ENCODE measurements around the gene LRRC8A. TPM values are rescaled to one million over a fixed set of nuclear protein-coding genes. Genes with fewer than 3 reads are reported as not detected.

The LRRC8A gene
- total and polyA plus RNA-seq, 4 donors, result 14.3 to 100 (median 52.6) TPM

DNA sequence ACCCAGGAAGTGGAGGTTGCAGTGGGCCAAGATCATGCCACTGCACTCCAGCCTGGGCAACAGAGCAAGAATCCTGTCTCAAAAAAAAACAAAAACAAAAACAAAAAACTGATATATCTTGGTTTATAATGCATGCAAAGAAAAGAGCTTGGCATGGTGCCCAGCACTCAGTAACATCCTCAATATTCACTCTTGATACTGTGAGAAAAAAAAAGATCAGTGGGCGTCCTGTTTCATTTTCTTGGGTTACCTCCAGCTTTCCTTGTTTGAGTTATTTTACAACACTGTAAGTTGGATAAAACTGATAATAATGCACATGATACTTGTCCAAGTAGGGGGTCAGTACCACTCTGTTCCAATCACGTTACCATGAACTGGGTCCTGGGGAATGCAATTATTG lies 46.7 kb downstream of the LRRC8A start:
- H3K4me1 ChIP-seq (ENCODE audit: control insufficient read depth in 1 of 2, insufficient read depth in 2 of 2, low read length in 2 of 2), result no peaks in the 10 kb centered on the region
- H3K4me3 ChIP-seq (ENCODE audit: low read length in 2 of 2), result no peak overlapping the region
- no peaks in the 10 kb centered on the region for H3K27me3 ChIP-seq (ENCODE audit: control insufficient read depth in 1 of 2, insufficient read depth in 2 of 2, low read length in 1 of 2)
- H3K27ac ChIP-seq (ENCODE audit: low read depth in 1 of 2, low read length in 2 of 2), result no peak overlapping the region
- H3K9me3 ChIP-seq (ENCODE audit: control insufficient read depth, low read length), result no peaks in the 10 kb centered on the region
- WGBS, 2 donors, result 84 to 86% methylated on average over 2 of the region's 2 CpGs
- ATAC-seq (ENCODE audit: low FRiP score) (no peak), DNase-seq (no peak)
- H3K36me3 ChIP-seq (ENCODE audit: control insufficient read depth in 1 of 2, insufficient read depth in 2 of 2, low read length in 1 of 2), result no peaks in the 10 kb centered on the region
- intact Hi-C loops (cut with DNase I), result loop anchor here (1.0 to 5.0 kb wide), 2 partner anchors 65 to 66 kb away; no protein-coding TSS in a partner anchor

DNA sequence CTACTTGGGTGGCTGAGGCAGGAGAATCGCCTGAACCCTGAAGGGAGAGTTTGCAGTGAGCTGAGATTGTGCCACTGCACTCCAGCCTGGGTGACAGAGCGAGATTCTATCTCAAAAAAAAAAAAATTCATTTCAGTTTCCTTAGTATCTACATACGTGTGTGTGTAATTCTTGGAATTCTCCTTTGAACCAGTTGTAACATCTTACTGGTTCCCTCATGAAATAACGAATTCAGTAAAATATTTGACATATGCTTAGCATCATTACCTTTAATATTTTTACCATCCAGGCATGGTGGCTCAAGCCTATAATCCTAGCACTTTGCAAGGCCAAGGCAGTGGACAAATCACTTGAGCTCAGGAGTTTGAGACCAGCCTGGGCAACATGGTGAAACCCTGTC lies 47.6 kb downstream of the LRRC8A start:
- Histone ChIP-seq H3K36me3 (ENCODE audit: control insufficient read depth in 1 of 2, insufficient read depth in 2 of 2, low read length in 1 of 2) (no peaks in the 10 kb centered on the region), H3K9me3 (ENCODE audit: control insufficient read depth, low read length) (no peaks in the 10 kb centered on the region), H3K27ac (ENCODE audit: low read depth in 1 of 2, low read length in 2 of 2) (no peak overlapping the region), H3K4me3 (ENCODE audit: low read length in 2 of 2) (no peak overlapping the region), H3K27me3 (ENCODE audit: control insufficient read depth in 1 of 2, insufficient read depth in 2 of 2, low read length in 1 of 2) (no peaks in the 10 kb centered on the region), H3K4me1 (ENCODE audit: control insufficient read depth in 1 of 2, insufficient read depth in 2 of 2, low read length in 2 of 2) (no peaks in the 10 kb centered on the region)
- intact Hi-C loops (cut with DNase I), result loop anchor here in 1 of 2 donors (5.0 kb wide), 1 partner anchor 67 kb away; no protein-coding TSS in a partner anchor
- ATAC-seq (ENCODE audit: low FRiP score) (no peak), DNase-seq (no peak)
- 85 to 92% methylated on average over 4 of the region's 4 CpGs for WGBS, 2 donors

DNA sequence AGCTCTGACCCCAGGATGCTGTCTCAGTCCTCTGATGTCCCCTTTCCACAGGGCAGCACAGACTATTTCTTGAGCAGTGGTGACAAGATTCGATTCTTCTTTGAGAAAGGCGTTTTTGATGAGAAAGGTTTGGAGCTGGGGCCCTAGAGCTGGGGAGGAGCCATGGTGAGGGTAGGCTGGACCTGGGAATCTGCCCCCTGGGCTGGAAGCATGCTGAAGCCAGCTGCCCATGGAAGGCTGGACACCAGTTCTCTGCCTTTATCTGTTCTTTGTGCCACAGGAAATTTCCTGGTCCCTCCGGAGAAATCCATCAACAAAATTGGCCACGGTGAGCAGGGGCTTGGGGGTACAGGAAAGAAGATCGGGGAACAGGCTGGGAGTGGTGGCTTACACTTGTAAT lies 51.8 kb downstream of the LRRC8A start:
- no peaks in the 10 kb centered on the region for H3K9me3 ChIP-seq (ENCODE audit: control insufficient read depth, low read length)
- no peak overlapping the region for H3K27ac ChIP-seq (ENCODE audit: low read depth in 1 of 2, low read length in 2 of 2)
- intact Hi-C loops (cut with DNase I), result no loop called here
- WGBS, 2 donors, result 82 to 89% methylated on average over 5 of the region's 5 CpGs
- no peaks in the 10 kb centered on the region for H3K27me3 ChIP-seq (ENCODE audit: control insufficient read depth in 1 of 2, insufficient read depth in 2 of 2, low read length in 1 of 2)
- H3K36me3 ChIP-seq (ENCODE audit: control insufficient read depth in 1 of 2, insufficient read depth in 2 of 2, low read length in 1 of 2), result no peaks in the 10 kb centered on the region
- H3K4me3 ChIP-seq (ENCODE audit: low read length in 2 of 2), result no peak overlapping the region
- no peaks in the 10 kb centered on the region for H3K4me1 ChIP-seq (ENCODE audit: control insufficient read depth in 1 of 2, insufficient read depth in 2 of 2, low read length in 2 of 2)
- ATAC-seq (ENCODE audit: low FRiP score) (no peak), DNase-seq (peak; percentile 7 to 9)

DNA sequence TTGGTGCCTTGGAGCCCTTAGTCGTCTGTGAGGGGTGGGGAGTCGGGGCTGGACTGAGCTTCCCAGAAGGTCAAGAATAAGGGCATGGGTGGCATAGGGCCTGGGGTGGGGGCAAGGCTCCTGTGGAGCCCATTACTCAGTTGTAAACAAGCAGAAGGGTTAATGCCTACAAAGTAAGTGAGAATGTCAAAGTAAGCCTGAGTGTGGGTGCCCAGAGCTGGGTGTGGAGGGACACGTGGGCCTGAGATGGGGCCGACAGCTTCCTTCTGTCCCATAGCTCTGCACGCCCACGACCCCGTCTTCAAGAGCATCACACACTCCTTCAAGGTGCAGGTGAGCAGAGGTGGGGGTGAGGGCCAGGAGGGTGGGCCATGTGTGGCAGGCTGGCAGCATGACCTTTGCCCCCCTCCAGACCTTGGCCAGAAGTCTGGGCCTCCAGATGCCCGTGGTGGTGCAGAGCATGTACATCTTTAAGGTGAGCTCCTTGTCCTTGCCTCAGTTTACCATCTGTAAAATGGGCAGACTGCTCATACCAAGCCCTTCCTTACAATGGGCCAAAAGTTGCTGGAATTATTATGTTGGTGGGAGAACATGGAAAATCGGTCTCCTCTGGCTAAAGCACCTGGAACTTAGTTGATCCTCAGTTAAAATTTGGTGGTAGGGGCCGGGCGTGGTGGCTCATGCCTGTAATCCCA lies 54.4 kb downstream of the LRRC8A start:
- no peaks in the 10 kb centered on the region for H3K4me1 ChIP-seq (ENCODE audit: control insufficient read depth in 1 of 2, insufficient read depth in 2 of 2, low read length in 2 of 2)
- no peaks in the 10 kb centered on the region for H3K27me3 ChIP-seq (ENCODE audit: control insufficient read depth in 1 of 2, insufficient read depth in 2 of 2, low read length in 1 of 2)
- no peak overlapping the region for H3K4me3 ChIP-seq (ENCODE audit: low read length in 2 of 2)
- no peaks in the 10 kb centered on the region for H3K36me3 ChIP-seq (ENCODE audit: control insufficient read depth in 1 of 2, insufficient read depth in 2 of 2, low read length in 1 of 2)
- no peak for ATAC-seq (ENCODE audit: low FRiP score)
- no peak overlapping the region for H3K27ac ChIP-seq (ENCODE audit: low read depth in 1 of 2, low read length in 2 of 2)
- H3K9me3 ChIP-seq (ENCODE audit: control insufficient read depth, low read length), result no peaks in the 10 kb centered on the region
- intact Hi-C loops (cut with DNase I), result no loop called here
- DNase-seq, result peak; percentile 34 to 50
- WGBS, 2 donors, result 84 to 90% methylated on average over 11 of the region's 11 CpGs

DNA sequence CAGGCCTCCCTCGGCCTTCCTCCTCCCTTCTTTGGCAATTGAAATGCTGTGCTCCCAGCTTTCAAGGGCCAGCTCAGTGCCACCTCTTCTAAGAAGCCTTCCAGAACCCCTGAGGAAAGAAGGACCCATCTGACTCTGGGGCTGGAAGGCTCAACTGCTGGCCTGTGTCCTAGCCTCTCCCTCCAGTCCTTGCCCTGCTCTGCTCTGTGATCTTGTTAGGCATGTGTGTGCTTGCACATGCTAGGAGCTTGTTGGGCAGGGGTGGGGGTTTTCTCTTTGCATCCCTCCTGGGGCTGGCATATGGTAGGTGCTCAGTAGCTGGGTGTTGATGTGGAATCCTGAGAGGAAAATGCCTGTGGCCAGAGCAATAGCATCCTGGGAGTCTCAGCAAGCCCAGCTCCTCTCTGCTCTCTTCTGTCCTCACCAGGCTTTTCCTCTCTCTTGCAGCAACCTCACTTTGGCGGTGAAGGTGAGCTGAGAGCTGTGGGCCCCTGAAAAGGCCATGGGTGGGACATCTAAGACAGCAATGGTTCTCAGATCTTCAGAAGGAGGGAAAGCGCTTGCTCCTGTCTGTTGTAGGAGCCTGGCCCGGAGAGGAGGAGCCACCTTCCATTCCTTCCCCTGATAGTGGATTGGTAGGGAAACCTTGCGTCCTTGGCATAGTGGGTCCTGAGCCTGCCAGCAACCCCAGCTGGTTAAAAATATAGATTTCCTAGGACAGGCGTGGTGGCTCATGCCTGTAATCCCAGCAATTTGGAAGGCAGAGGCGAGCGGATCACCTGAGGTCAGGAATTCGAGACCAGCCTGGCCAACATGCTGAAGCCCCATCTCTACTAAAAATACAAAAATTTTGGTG lies 55.6 kb downstream of the LRRC8A start:
- WGBS, 2 donors, result 86 to 88% methylated on average over 9 of the region's 9 CpGs
- Histone ChIP-seq H3K4me1 (ENCODE audit: control insufficient read depth in 1 of 2, insufficient read depth in 2 of 2, low read length in 2 of 2) (no peaks in the 10 kb centered on the region), H3K27me3 (ENCODE audit: control insufficient read depth in 1 of 2, insufficient read depth in 2 of 2, low read length in 1 of 2) (no peaks in the 10 kb centered on the region), H3K27ac (ENCODE audit: low read depth in 1 of 2, low read length in 2 of 2) (no peak overlapping the region), H3K36me3 (ENCODE audit: control insufficient read depth in 1 of 2, insufficient read depth in 2 of 2, low read length in 1 of 2) (no peaks in the 10 kb centered on the region), H3K4me3 (ENCODE audit: low read length in 2 of 2) (no peak overlapping the region), H3K9me3 (ENCODE audit: control insufficient read depth, low read length) (no peaks in the 10 kb centered on the region)
- ATAC-seq (ENCODE audit: low FRiP score) (no peak), DNase-seq (peak; percentile 17 to 58)
- intact Hi-C loops (cut with DNase I), result no loop called here

DNA sequence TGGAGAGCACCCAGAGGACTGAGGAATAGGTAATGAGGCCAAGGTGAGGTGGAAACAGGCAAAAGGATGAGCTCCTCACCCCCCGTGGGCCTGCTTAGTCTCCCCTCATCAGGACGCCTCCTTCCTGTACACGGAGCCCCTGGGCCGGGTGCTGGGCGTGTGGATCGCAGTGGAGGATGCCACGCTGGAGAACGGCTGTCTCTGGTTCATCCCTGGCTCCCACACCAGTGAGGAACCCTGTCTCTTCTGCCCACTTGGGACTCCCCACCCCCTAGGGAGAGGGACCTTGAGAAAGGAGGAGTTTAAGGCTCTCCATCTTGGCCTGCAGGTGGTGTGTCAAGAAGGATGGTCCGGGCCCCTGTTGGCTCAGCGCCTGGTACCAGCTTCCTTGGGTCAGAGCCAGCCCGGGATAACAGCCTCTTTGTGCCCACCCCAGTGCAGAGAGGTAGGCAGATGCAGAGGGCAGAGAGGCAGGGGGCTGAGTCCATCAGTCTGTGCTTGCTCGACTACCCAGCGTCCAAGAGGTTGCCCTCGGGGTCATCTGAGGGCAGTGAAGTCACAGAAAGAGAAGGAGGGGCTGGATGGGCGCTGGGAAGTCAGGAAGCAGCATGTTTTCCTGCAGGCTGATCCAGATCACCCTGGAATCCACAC lies 58.5 kb downstream of the LRRC8A start:
- no peaks in the 10 kb centered on the region for H3K36me3 ChIP-seq (ENCODE audit: control insufficient read depth in 1 of 2, insufficient read depth in 2 of 2, low read length in 1 of 2)
- ATAC-seq (ENCODE audit: low FRiP score) (peak; percentile 28), DNase-seq (peak; percentile 37 to 73)
- intact Hi-C loops (cut with DNase I), result no loop called here
- no peaks in the 10 kb centered on the region for H3K4me1 ChIP-seq (ENCODE audit: control insufficient read depth in 1 of 2, insufficient read depth in 2 of 2, low read length in 2 of 2)
- H3K27ac ChIP-seq (ENCODE audit: low read depth in 1 of 2, low read length in 2 of 2), result no peak overlapping the region
- no peaks in the 10 kb centered on the region for H3K27me3 ChIP-seq (ENCODE audit: control insufficient read depth in 1 of 2, insufficient read depth in 2 of 2, low read length in 1 of 2)
- 60 to 66% methylated on average over 15 of the region's 15 CpGs for WGBS, 2 donors
- H3K4me3 ChIP-seq (ENCODE audit: low read length in 2 of 2), result no peak overlapping the region
- H3K9me3 ChIP-seq (ENCODE audit: control insufficient read depth, low read length), result no peaks in the 10 kb centered on the region

DNA sequence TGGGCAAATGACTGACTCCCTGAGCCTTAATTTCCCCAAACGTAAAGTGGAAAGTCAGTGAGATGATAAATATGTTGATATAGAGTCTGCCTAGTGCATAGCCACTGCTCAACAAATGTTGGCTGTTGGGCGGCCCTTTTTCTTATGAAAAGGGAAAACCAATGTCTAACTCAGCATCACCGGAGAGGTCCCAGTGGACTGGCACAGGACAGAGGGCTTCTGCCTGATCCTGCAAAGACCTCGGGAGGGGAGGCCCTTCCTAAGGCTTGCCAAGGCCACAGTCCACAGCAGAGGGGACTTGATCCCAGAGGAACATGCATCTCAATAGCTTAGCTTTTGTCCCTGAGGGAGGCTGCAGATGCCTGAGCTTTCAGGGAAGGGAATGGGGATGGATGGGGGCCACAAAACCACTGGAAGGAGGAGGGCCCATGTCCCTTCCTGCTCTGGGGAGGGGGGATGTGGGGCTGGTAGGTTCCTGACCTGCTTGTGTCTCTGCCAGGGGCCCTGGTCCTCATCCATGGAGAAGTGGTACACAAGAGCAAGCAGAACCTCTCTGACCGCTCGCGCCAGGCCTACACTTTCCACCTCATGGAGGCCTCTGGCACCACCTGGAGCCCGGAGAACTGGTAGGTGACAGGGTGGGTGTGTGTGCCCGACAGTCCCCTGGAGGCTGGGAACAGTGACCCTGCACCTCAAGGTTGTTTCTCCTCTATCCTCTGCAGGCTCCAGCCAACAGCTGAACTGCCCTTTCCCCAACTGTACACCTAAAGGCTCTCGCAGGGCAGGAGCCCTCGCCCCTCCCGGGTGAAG lies 59.2 kb downstream of the LRRC8A start:
- Histone ChIP-seq H3K27ac (ENCODE audit: low read depth in 1 of 2, low read length in 2 of 2) (no peak overlapping the region), H3K27me3 (ENCODE audit: control insufficient read depth in 1 of 2, insufficient read depth in 2 of 2, low read length in 1 of 2) (no peaks in the 10 kb centered on the region), H3K9me3 (ENCODE audit: control insufficient read depth, low read length) (no peaks in the 10 kb centered on the region), H3K36me3 (ENCODE audit: control insufficient read depth in 1 of 2, insufficient read depth in 2 of 2, low read length in 1 of 2) (no peaks in the 10 kb centered on the region), H3K4me3 (ENCODE audit: low read length in 2 of 2) (no peak overlapping the region), H3K4me1 (ENCODE audit: control insufficient read depth in 1 of 2, insufficient read depth in 2 of 2, low read length in 2 of 2) (no peaks in the 10 kb centered on the region)
- ATAC-seq (ENCODE audit: low FRiP score) (peak; percentile 17), DNase-seq (peak in 1 of 2 donors; percentile 66)
- WGBS, 2 donors, result 82 to 83% methylated on average over 12 of the region's 12 CpGs
- intact Hi-C loops (cut with DNase I), result no loop called here
